Occipital lobe (tissue), 2 donors: ENCODE measurements around the gene SUCLG2. TPM values are rescaled to one million over a fixed set of nuclear protein-coding genes. Genes with fewer than 3 reads are reported as not detected.

ENCODE experiments used
- DNase-seq: peaks from one replicate; lab custom pipeline; 2025; lab: John Stamatoyannopoulos, UW
- total RNA-seq: library from RNA; depleted of rRNA; stranded (reverse); fragments of >200 nt; gene quantifications from one replicate; pipeline ENCODE4 v1.2.3, GENCODE V29; 2014

Gene SUCLG2, protein sequence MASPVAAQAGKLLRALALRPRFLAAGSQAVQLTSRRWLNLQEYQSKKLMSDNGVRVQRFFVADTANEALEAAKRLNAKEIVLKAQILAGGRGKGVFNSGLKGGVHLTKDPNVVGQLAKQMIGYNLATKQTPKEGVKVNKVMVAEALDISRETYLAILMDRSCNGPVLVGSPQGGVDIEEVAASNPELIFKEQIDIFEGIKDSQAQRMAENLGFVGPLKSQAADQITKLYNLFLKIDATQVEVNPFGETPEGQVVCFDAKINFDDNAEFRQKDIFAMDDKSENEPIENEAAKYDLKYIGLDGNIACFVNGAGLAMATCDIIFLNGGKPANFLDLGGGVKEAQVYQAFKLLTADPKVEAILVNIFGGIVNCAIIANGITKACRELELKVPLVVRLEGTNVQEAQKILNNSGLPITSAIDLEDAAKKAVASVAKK
- 9.7 TPM for total RNA-seq

DNA sequence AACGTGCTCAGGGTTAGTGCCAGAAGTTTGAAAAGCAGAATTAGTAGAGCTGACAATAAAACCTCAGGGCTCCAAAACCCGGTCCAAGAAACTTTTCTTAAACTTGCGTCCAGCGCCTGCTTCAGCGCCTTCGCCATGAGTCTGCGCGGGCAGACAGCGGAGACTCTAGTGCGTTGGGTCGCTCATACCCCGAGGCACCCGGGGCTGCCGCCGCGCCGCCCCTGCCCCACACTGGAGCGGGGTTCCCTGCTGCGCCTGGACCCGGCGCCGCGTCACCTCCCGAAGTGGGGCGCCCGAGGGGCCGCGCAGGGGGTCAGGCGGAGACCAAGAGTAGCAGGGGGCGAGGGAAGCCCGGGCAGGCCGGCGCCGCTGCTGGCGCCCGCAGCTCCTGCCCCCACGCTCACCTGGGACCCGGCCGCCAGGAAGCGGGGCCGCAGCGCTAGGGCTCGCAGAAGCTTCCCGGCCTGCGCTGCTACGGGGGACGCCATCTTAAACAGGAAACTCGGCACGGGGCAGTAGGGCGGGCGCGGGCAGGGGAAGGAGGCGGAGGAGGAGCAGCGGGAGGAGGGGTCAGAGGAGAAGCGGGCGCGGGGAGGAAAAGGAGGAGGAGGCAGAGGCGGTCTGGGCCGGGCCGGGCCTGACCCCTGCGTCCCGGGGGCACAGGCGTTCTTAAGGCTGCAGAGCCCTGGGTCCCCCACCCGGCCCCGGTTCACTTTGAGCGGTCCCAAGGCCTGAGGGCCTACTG lies at the start of gene SUCLG2:
Gene SUCLG2, minus strand, starts transcription at position 514 of the 745 bp plus-strand sequence. Its CDS starts 26 bp downstream, at position 488.
- DNase-seq = peak; percentile 55

DNA sequence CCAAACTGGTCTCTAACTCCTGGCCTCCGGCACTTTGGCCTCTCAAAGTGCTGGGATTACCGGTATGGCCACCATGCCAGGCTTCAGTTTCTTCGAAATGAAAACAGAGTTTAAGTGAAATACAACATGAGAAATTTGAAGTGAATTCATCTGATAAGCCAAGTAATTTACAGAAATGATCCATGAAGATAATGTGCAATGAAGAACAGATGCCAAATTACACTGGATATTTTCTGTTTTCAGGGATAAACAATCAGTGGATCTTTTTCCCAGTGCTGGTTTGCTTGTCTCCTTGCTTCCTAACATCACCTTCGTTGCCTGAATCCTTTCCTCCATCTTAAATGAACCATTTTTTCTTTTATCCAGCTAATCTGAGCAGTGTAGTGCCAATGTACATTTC lies 46.2 kb upstream of the SUCLG2 start:
- DNase-seq = no peak

DNA sequence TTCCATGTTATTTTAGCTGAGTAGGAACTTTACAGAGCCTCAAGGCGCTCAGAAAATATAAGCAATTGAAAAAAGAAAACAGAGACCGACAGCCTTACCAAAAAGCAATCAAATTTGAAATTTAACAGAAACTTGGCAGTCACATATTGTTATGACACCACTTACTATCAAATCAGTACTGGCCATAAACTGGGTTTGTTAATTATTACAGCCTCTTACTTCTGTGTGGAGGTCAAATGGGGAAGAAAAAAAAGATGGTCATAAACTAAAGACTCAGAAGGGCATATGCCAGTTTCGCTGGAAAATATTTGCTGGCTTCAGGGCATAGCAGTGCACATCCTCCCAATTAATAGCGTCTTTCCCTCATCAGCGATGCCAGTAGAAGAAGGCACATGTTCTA lies 45.5 kb upstream of the SUCLG2 start:
- no peak for DNase-seq

DNA sequence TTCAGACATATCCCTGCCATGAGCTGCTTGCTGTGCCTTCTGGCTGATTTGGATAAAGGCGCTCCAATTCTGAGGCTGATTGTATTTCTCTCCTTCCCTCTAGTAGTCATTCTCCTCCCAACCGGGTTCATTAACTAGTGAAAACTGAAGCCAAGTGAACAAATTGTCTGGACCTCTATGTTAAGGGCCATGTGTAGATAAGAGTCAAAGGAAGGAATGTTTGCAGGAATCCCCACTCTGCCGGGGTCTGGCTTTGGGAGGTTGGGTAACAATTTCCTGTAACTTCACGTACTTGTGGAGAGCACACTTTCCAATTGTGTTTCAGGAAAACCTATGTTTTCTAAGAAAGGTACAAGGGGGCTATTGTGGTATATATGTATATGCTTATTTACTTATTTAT lies 38.2 kb upstream of the SUCLG2 start:
- no peak for DNase-seq

DNA sequence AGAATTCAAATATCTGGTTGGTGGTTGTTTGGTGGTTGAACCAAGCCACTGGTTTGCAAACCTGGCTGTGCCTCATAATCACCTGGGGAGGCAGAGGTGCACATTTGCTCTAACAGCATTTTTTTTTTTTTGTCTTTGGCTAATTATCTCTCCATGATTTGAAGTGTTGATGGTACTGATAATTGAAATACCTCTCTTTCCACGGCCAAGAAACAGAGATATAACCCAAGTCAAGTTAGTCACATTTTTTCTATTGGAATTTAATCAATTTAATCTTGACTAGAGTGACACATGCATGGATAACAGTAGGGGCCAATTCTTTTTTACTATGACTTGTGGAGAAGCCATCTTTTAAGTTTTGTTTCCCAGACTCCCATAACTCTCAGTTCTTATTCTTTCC lies 37.5 kb upstream of the SUCLG2 start:
- no peak for DNase-seq

DNA sequence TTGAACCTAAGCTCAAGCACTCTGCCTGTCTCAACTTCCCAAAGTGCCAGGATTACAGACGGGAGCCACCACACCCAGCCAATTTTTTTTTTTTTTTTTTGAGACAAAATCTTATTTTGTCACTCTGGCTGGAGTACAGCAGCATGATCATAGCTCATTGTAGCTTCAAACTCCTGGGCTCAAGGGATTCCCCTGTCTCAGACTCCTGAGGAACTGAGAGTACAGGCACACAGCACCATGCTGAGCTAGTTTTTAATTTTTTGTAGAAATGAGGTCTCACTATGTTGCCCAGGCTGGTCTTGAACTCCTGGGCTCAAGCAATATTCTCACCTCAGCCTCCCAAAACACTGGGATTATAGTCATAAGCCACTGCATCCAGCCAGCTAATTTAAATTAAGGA lies 36.8 kb upstream of the SUCLG2 start:
- no peak for DNase-seq

DNA sequence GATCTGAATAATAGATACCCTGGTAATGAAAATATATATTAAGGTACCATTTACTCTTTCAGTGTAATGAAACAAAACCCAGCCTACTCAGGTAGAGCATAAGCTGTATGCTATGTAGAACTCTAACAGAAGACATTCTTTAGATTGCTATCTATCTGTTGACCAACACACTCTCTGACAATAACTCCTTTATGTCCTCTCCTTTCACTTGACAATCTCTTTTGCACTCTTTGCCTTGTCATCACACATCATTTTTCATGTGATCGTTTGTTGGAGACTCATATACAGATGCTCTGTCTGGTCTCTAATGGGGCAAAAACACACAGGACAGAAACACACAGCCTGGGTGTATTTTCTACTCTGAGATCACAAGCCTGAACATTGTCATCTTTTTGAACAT lies 35.4 kb upstream of the SUCLG2 start:
- DNase-seq = no peak

DNA sequence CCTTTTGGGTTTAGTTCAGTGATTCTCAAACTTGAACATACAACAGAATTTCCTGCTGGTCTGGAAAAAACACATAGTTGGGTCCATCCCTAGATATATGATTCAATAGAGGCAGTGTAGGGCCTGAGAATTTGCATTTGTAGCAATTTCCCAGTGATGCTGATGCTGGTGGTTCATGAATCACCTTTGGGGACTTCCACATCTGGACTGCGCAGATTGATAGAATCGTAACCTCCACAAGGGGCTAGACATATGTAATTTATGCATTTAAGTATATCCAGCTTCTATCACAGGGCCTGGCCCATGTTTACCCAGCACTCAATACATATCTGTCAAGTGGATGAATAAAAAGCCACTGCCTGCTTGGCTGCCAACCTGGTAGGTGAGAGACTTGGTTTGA lies 33.8 kb upstream of the SUCLG2 start:
- no peak for DNase-seq

DNA sequence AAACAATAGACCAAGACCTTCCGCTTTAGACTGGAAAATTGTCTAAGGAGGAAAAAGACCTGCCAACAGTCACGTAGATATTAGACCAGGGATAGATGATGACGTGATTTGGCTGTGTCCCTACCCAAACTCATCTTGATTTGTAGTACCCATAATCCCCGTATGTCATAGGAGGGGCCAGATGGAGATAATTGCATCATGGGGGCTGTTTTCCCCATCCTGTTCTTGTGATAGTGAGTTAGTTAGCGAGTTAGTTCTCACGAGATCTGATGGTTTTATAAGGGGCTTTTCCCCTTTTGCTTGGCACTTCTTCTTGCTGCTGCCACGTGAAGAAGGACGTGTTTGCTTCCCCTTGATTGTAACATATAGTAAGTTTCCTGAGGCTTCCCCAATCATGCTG lies 31.7 kb upstream of the SUCLG2 start:
- no peak for DNase-seq

DNA sequence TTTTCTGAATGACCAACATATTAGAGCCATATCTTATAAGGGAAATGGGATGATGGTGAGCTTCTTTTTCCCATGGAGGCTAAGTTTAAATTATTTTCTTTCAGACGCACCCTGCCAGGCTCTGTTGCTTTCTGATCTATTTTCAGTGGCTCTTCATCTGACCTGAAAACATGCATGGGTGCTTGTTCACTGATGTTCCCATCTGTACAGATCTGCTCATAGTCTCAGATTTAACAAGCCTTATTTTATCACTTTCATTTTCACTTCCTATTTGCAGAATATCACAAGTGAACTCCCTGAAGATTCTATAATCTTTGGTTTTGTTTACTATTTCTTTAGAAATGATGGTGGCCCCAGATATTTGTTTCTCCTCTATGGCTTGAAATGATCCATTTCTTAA lies 31.1 kb upstream of the SUCLG2 start:
- no peak for DNase-seq

DNA sequence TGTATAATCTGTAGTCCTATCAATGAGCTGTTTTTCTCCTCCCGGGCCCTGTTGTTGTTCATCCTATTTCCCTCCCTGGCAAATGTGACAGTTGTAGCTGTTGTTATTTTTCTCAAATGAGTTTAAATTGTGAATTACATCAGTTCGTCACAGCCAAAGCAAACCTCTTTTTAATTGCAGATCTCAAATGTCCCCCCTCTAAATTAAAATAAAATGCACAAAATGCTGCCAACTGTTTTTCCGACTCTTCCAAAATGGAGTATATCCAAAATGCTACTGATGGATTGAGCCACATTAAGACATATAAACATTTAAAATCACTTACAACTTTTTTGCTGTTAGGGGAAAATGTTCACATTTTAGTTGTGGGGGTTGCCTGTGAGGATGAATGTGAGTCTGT lies 29.8 kb upstream of the SUCLG2 start:
- DNase-seq = no peak

DNA sequence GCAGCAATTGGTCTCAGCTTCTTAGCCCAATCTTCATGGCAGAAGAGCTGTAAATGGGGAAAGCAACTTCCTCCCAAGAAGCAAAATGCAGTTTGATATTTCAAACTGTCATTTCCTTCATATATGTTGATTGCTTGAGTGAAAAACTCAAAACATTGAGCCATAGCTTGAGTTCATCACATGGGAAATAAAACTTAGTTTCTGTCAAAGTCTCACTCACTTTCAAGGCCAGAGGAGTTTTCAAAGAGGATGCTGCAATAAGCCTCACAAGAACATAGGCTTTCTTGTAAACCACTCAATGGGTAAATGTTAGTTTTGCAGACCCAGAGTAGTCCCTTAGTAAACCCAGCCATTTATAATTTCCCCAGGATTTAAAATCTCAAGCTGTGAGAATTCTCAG lies 29.1 kb upstream of the SUCLG2 start:
- no peak for DNase-seq

DNA sequence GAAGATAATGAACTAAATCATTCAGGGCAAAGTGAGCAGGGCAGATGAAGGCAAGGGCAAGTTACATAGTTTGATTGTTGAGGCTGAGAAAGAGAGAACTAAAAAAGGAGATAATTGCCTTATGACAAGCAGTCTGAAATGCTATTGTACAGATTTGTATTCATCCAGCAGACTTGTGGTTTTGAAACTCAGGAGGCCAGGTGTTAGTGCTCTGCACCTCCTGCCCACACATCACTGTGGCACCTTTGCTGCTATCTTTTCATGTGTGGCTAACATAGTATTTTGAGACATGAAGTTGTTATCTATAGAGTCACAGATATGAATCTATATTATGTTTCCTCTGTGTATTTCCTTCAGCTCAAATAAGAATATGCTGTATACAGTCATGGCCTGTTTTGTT lies 24.3 kb upstream of the SUCLG2 start:
- no peak for DNase-seq

DNA sequence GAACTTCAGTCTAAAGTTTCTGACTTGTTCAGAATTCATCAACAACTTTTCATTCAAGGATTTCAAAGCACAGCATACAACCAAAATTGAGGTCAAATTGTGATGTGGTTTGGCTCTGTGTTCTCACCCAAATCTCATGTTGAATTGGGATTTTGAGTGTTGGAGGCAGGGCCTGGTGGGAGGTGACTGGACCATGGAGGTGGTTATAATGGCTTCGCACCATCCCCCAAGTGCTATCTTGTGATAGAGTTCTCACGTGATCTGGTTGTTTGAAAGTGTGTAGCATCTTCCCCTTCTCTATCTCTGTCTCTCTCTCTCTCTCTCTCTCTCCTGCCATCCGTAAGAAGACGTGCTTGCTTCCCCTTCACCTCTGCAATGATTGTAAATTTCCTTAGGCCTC lies 19.6 kb upstream of the SUCLG2 start:
- no peak for DNase-seq

DNA sequence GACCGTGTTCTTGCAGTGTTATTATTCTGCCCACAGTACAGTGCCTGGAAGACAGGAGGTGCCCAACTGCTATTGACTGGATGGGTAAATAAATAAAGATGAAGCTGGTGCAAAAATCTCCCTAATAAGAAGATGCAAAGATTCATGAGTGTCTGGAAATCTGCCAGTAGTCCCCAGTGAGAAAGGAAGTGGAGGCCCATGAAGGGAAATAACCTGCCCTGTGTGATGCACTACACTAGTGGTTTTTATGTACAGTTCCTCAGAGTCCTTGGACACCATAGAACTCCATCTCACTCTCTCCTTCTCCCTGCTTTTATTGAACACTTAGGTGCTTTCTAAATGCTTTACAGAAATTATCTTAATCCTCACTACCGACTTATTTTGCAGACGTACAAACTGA lies 8.3 kb upstream of the SUCLG2 start:
- no peak for DNase-seq

DNA sequence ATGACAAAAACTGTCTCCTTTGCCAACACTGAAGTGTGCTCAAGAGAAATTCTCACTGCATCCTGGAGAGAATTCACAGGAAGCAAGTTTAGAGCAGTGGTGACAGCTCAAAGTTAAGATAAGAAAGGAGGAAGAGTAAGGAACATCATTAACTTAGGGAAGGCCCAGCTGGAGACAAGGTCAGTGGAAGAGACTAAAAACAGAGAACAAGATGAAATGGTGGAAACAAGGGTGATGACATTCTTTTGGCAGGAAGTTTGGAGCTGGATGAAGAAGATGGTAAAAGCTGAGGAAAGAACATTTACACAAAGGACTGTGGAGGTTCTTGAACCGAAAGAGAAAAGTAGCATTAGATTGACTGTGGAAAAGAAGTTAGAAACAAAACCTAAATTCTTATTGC lies 6.7 kb upstream of the SUCLG2 start:
- no peak for DNase-seq

DNA sequence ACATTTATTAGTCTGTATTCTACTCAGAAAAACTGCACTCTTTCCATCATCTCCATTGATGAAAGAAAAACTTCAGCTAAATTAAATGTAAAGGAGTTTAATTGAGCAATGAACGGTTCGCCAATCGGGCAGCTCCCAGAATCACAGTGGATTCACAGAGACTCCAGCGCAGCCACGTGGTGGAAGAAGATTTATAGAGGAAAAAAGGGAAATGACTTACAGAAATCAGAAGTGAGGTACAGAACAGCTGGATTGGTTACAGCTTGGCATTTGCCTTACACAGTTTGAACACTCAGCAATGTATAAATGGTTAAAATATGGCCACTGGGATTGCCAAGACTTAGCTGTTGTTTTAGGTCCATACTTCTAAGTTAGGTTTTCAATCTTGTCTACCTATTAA lies 2.8 kb upstream of the SUCLG2 start:
- no peak for DNase-seq

DNA sequence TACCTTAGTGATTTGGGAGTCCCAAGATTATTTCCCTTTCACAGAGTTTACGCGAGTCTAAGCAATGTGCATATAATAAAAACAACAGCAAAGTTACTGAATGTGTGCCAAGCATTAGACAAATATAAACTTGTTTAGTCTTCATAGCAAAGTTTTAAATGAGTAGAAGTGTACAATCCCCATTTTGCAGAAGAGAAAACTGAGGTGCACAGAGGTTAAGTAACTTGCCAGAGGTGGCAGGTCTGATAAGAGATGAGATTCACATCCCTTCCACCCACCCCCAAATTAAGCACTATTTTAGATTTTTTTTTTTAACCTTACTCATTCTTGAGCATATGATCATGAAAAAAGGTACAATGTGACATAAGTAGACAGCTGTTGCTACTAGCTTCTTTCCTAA lies 2.2 kb upstream of the SUCLG2 start:
- DNase-seq = no peak

DNA sequence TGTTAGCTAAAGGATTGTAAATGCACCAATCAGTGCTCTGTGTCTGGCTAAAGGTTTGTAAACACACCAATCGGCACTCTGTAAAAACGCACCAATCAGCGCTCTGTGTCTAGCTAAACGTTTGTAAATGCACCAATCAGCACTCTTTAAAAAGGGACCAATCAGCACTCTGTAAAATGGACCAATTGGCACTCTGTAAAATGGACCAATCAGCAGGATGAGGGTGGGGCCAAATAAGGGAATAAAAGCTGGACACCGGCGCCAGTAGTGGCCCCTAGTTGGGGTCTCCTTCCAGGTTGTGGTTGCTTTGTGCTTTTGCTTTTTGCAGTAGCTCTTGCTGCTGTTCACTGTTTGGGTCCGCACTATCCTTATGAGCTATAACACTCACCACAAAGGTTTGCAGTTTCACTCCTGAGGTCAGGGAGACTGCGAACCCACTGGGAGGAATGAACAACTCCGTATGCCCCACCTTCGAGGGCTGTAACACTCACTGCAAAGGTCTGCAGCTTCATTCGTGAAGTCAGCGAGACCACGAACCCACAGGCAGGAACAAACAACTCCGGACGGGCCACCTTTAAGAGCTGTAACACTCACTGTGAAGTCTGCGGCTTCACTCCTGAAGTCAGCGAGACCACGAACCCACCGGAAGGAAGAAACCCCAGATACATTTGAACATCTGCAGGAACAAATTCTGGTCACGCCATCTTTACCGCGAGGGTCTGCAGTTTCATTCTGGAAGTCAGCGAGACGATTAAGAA lies 1.1 kb upstream of the SUCLG2 start:
- no peak for DNase-seq

DNA sequence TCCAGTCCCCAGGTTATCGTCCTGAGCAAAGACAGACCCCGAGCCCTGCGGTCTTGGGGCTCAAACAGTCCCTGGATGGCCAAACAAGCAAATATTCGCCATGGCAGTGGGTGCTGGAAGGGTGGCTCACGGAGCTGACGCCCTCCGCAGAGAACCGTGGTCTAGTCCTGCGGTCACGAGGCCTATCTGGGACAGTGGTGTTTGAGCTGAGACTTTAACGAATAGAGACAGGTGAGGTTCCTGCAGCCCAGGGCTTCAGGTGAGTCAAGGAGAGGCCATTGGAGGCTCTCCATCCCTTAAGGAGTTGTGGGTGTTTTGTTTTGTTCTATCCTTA lies 399 bp upstream of the SUCLG2 start:
- no peak for DNase-seq

DNA sequence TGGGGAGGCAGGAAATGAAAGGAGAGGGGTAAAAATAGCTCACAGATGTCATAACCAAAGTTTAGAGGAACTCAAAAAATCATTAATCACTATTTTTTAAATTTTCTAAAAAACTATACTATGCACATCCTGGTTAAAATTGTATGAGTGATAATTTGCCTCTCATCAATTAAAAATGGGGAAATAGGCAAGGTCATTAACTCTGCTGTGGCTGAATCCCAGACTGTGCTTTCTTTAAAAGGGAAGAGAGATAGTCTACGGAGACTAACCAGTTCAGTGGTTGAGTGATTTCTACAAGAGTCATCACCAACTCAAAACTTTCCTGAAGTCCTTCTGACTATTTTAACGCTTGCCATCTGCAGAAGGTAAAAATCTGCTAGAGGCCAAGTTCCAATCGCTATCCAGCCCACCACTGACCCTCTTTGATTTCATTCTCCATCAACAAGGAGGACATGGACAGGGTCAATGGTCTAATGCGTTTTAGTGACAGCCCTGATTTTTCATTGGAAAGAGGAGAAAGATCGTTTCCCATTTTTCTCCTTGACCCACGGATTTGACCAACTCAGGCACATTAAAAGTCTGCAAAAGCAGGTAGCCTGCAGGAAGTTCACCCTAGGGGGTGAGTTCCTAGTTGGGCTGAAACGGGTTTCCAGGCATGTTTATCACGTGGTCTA lies 850 bp downstream of the SUCLG2 start:
- DNase-seq = no peak

DNA sequence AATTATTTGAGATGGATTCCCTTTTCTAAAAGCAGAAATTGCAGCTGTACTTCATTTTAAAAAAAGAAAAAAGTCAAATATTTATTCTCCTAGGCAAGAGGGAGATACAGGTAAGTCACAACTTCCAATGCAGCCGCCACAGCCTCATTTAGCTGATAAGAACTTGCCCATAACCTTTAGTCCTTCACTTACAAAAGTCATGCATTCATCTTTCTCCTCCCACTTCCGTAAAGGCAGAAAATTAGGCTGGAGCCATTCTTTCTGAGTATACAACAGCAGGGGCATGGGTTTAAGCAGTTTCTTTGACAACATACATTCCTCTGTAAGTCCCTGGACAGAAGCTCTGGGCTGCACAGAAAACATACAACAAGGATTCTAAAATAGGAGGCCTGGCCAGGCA lies 4.3 kb downstream of the SUCLG2 start:
- DNase-seq = no peak
